GM21786 (cell line): ENCODE results near the gene UGP2.
"Not testable (repeated sequence)": the region's sequence is repeated elsewhere in the genome, so short reads cannot be mapped to it uniquely, and the experiment has no call there.

ENCODE experiments used
- ATAC-seq: cut with Tn5 transposase; IDR thresholded peaks from one replicate; pipeline ENCODE4 v1.9.1; 2021; ENCODE audit not compliant: unreplicated experiment

The UGP2 gene

DNA sequence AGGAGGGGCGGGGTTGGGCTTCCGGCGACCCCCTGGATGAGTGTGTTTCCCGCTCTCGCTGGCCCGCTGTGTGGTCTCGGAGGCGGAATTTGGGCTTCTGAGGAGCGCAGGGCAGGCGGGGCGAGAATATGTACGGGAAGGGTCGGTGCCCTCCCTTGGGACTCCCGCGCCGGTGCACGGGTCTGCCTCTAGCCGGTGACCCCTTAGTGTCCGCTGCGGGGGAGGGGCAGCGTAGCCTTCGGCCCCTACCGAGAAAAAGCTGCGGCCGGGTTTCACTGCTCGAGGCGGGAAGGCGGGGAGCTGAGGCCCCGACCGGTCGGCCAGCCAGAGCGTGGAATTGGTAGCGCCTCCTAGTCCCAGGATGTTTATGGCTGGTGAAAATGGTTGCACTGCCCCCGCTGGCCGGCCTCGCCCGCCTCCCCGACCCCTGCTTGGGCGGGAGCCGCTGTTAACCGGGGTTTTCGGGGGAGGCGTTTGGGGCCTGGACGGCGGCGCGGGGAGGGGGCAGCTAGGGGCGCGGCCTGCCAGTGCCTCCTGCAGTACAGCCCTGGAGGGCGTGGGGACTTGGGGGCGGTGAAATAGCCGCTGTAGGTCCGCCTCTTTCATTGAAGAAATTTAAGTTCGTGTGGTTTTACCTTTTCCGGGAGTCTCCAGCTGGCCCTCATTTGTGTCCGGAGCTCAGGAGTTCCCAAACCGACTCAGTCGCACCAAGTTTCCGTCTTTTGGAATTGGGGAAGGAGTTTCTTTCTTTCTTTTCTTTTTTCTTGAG is at the start of gene UGP2:
TSS of gene UGP2 (plus strand) at position 643 of the 769 bp plus-strand sequence. CDS start 290 bp downstream, outside the sequence.
- ATAC-seq = peak; percentile 53

DNA sequence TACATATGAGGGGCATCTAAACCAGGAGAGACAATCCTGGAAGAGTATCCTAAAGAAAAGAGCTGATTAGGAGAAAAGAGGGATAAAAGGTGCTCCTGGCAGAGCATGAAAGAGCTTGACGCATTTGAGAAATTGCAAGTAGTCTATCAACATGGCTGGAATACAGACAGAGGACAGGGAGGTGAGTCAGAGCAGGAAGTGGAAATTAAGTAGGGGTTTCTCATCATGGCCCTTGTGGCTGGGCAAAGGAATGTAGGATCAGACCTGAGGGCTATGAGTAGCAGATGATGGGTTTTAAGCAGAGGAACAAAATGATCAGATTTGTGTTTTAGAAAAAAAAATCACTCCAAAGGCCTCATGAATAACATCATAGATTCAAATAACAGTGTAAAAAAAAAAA is 49.2 kb upstream of the UGP2 start:
- no peak for ATAC-seq

DNA sequence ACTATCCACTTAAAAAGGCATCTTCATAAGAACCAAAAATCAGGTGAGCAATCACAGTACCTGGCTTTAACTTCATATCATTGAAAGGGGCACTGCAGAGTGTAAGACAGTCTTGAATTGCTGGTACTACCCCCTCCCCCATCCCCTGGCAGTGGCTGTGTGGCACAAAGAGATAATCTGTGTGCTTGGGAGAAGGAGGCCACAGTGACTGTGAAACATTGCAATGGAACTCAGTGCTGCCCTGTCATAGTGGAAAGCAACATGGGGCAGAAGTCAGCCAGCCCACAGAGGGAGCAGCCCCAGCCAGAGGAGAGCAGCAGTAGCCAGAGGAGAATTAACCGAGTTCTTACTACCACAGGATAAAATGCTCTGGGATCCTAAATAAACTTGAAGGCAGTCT is 45.3 kb upstream of the UGP2 start:
- ATAC-seq = no peak

DNA sequence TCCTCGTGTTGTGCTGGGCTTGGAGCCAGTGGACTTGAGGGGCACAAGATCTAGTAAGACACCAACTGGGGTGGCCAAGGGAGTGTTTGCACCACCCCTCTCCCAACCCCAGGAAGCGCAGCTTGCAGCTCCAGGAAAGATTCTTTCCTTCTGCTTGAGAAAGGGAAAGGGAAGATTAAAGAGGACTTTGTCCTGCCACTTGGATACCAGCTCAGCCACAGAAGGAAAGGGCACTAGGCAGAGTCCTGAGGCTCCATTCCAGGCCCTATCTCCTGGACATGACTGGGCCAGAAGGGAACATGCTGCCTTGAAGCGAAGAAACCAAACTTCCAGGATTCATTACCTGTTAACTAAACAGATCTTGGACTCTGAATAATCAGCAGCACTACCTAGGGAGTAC is 44.9 kb upstream of the UGP2 start:
- ATAC-seq = no peak

DNA sequence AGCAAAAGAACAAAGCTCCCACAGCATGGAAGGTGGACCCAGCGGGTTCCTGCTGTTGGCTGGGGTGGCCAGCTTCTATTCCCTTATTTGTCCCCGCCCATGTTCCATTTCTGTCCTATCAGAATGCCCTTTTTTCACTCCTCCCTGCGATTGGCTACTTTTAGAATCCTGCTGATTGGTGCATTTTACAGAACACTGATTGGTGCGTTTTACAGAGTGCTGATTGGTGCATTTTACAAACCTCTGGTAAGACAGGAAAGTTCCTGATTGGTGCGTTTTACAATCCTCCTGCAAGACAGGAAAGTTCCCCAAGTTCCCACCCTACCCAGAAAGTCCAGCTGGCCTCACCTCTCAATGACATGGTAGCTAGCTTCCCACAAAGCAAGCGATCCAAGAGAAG is 40.2 kb upstream of the UGP2 start:
- no peak for ATAC-seq

DNA sequence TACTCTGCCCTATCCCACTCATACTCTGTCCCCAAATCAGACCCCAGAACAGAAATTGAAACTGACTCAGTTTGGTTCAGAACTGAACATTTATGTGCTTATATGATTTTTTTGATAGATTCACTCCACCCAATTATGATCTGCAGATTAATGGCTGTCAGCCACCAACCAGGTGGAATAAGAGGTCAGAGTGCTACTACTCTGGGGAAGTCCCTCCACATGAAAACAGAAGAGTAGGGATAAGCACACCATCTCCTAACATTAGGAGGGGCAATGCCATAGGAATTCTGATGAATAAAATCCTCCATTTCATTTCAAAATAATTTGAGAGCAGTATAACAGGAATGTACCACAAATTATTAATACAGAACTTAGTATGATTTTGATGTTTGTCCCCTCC is 36.3 kb upstream of the UGP2 start:
- no peak for ATAC-seq

DNA sequence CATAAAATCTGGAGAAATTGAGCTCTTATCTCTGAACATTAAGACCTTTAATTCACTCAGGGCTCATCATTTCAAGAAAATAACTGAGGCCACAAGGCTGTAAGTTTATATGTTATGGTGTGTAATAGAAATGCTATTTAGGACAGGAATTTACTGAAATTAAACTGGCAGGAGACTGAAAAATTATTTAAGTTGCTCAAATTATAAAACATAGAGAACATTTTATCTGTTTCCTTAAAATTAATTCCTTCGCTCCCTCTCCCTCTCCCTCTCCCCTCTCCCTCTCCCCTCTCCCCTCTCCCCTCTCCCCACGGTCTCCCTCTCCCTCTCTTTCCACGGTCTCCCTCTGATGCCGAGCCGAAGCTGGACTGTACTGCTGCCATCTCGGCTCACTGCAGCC is 33.7 kb upstream of the UGP2 start:
- not testable (repeated sequence) for ATAC-seq

DNA sequence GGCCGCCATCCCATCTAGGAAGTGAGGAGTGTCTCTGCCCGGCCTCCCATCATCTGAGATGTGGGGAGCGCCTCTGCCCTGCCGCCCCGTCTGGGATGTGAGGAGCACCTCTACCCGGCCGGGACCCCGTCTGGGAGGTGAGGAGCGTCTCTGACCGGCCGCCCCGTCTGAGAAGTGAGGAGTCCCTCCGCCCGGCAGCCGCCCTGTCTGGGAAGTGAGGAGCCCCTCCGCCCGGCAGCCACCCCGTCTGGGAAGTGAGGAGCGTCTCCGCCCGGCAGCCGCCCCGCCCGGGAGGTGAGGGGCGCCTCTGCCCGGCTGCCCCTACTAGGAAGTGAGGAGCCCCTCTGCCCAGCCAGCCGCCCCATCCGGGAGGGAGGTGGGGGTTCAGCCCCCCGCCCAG is 32.8 kb upstream of the UGP2 start:
- ATAC-seq = not testable (repeated sequence)

DNA sequence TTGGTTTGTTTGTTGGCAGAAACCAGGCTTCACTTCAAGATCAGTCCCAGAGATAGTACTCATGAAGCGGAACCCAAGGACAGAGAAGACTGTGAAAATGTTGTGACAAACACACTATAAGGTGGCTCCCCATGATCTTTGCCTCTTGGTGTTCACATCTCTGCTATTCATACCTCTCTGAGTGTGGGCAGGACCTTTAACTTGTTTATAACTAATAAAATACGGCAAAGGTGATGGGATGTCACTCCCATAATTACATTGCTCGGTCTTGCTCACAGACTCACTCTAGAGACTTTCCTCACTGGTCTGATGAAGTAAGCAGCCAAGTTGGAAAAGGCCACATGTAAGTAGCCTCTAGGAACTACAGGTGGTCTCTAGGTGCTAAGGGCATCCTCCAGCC is 30.6 kb upstream of the UGP2 start:
- ATAC-seq = no peak

DNA sequence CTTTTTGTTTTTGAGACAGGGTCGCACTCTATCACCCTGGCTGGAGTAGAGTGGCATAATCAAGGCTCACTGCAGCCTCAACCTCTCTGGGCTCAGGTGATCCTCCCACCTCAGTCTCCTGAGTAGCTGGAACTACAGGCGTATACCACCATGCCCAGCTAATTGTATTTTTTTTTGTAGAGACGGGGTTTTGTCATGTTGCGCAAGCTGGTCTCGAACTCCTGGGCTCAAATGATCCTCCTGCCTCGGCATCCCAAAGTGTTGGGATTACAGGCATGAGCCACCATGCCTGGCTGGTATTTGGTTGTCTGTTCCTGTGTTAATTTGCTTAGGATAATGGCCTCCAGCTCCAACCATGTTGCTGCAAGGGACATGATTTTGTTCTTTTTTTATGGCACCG is 29.8 kb upstream of the UGP2 start:
- not testable (repeated sequence) for ATAC-seq

DNA sequence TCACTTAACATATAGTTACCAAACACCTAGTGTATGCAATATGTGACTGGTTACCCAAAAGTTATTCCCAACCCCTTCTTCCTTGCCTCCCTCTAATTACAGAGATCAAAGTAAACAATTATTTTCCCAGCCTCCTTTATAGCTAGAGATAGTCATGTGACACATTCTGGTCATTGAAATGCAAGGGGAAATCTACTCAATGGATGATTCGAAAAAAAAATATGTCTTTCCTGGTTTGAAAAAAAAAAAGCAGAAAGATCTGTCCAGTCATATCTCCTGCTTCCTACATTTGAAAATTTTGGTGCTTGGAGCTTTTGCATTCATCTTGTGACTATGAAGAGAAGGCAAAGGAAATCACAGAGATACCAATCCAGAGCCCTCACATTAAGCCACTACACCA is 27.6 kb upstream of the UGP2 start:
- no peak for ATAC-seq

DNA sequence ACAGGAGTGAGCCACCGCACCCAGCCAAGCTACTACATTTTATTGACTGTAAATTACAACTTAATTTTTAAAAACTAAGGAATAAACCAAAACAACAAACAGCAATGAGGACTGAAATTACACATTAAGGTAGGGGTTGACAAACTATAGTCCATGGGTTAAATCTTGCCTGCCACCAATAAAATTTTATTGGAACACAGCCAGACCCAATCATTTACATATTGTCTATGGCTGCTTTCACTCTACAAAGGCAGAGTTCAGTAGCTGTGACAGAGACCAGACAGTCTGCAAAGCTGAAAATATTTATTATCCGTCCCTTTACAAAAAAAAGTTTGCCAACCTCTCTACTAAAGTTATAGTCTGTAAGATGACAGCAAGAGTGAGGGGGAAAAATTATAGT is 24.3 kb upstream of the UGP2 start:
- no peak for ATAC-seq

DNA sequence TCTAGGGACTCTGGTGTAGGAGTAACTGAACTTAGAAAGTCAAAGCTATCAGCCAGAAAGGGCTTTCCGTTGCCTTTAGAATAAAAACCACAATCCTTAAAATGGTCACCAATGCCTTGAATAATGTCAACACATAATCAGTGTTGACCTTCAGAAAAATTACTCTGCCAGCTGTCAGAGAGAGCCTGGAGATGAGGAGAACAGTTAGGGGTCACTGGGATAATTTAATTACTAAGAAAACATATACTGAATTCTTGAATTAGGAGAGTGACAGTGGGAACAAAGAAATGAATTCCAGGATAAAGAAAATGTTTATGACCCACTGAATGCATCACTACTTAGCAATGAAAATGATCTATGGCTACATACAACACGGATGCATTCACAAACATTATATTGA is 23.4 kb upstream of the UGP2 start:
- ATAC-seq = no peak

DNA sequence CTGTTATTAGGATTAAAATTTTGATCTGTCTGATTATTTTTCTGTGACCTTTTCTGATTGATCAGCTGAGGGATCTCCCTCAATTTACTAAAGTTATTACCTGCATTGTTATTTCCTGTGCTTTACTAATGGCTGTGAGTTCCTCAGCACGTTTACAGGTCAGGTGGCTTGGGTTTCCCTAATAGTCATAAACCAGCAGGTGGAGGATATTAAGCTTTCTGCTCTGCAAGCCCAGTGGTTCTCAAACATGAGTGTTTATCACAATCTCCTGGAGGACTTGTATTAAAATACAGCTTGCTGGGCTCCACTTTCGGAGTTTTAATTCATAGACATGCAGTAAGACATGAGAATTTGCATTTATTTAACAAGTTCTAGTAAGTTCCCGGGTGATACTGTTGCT is 22.4 kb upstream of the UGP2 start:
- no peak for ATAC-seq

DNA sequence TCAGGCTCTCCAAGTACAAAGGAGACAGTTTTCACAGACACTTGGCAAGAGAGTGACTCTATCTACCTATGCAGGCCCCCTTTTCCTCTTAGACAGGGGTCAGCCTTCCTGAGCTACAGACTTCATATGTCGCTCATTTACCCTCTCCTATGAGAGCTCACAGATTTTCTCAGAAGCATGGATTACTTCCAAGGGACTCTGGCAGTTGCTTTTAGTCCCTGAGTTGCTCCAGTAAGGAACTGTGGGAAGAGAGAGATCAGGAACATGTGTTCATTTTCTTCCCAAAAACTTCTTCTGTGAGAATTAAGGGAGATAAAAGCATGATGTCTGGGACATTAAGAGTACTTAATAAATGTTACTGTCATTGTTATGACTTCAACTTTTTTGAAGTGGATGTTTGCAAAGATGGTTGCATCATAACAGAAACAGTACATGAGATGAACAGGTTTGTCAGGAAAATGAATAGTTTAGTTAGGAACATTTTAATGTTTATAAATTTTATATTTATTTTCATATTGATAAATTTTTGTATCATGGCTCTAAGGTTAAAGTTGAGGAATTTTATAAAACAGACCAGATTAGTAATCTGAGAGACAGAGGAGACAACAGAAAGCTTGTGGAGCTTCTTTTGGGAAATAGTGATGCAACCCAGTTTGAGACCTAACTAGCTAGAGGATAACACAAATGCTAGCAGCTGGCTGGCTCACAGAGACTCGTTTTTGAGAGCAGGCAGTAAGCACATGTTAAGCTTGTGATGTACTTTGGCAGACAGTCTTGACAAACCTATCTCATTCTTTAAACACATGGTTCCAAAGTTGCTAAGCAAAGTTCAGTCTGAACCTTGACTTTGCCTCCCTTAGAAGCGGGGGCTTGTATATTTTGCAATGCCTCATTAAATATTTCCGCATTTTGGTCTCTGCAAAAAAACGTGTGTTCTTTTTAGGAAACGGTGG is 21.7 kb upstream of the UGP2 start:
- ATAC-seq = no peak

DNA sequence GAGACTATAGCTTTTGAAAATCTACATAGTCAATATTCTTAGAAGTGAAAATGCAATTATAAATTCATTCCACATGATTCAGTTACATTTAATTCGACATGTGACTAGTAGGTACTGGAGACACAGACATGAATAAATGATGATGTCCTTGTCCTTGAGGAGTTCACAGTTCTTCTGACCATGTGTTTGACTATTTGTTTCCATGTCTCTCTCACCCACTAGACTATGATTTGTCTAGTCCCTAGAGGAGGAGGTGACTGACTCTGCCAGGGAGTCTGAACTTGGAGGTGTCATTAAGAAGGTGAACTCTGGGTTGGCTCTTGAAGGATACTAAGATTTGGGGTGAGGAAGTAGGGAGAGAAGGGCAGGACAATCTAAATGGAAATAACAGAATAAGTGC is 20.7 kb upstream of the UGP2 start:
- ATAC-seq = no peak

DNA sequence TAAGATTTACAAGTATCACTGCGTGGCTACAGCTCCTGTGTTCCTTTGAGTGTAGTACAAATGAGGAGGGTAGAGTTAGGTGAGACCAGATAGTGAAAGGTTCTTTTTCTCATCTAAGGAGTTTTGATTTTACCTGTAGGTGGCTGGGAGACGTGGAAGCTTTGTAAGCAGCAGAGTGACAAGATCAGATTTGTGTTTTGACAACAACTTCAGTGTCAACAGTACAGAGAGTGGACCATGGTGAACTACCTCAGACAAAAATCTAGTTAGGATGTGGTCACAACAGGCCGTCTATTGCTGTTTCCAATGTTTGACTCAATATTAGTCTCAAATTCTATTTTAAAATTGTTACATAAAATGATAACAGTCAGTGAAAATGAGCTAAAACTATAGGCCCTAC is 20.3 kb upstream of the UGP2 start:
- ATAC-seq = no peak

DNA sequence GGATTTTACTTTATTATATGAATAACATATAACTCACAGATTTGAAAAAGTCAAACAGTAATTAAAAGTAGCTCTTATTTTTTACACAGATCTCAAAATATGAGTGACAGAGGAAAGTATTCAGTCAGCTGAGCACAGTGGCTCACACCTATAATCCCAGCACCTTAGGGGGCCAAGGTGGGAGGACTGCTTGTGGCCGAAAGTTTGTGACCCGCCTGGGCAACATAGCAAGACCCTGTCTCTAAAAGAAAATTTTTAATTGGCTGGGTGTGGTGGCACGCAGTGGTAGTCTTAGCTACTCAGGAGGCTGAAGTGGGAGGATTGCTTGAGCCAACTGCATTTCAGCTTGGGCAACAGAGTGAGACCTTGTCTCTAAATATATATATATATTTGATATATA is 19.2 kb upstream of the UGP2 start:
- no peak for ATAC-seq

DNA sequence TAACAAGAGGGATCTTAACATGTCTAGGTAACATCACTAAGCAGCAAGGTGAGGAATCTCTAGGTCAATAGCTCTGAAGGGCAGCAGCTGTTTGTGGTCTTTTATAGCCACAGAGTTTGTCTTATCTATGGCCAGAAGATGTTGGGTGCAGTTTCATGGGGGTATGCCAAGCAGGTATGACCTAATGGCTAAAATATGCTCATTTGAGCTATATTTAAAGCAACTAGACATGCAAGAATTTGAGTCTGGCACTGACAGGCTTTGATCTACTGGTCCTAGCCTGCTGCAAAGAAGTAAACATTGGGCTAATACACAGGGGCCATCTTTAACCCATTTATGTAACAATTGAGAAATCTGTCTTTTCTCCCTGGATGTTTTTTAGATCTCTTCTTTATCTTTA is 13.9 kb upstream of the UGP2 start:
- ATAC-seq = no peak

DNA sequence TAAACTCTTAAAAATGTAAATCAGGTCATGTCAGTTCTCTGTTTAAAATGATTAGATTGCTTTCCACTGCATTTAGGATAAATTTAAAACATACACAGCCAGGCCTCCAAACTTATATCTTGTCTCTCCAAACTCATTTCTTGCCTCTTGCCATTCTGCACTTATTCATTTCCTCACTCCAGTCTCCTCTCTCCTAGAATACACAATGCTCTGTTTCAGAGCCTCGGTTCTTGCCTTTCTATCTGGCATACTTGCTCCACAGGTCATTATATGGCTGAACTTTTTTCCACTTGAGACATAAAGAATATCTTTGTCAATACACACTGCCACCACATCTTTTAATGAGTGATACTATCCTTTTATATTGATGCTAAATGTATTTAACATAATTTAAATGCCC is 10.5 kb upstream of the UGP2 start:
- no peak for ATAC-seq

DNA sequence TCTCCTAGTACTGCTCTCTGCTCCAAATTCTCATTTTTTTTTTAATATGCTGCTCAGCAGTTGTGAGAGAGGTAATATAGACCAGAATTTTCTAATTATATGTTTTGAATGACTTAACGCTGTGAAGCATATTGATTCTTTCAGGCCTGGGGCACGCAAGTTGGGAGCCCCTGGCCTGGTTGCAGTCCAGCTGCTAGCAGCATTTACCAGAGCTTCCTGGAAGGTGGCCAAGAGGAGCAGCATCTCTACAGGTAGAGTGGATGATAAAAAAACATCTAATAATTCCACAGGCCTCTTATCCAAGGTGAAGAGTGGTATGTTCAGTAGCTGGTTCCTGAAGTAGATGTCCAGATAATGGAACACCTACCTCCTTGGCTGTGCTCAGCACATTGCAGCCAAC is 7.3 kb upstream of the UGP2 start:
- ATAC-seq = no peak

DNA sequence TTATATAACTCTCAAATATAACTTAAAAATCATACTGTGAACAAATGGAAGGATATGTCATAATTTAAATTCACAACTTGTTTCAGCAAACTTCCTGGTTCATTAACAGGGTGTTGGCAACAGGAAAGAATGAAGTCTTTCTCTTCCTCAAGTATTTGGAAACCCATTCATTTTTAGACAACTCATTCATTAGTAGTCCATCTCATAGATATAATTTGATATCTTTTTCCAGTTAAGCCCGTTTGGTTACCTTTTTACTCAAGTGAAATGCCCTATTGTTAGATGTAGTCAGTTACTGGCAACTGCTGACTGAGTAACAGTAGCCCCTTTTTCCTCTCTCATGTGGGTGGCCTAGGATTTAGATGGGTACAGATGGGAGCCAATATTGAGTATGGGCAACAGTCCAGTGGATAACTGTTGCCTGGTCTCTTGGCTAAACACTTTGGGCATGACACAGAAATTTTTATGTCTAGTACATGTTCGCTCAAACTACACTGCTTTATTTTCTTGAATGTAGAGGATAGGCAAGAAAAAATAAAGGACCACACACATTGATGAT is 4.6 kb upstream of the UGP2 start:
- no peak for ATAC-seq
